Chondrocyte (in vitro differentiated cells): Measurements from ENCODE around the gene RNF5. TPM values are rescaled to one million over a fixed set of nuclear protein-coding genes. Genes with fewer than 3 reads are reported as not detected.

Experiments
- DNase-seq: peaks from one replicate; pipeline ENCODE4 v3.0.0; 2021; ENCODE audit warnings: mixed read lengths, low spot score
- H3K27ac Mint-ChIP-seq: one replicate; pipeline ENCODE4 v1.8.0; 2021; ENCODE audit warnings: mild to moderate bottlenecking, moderate library complexity, mixed read lengths; ENCODE audit not compliant: unreplicated experiment
- H3K27me3 Mint-ChIP-seq: 2 replicates; pipeline ENCODE4 v1.8.0; 2021; ENCODE audit warnings: low read depth, mixed read lengths
- H3K36me3 Mint-ChIP-seq: 2 replicates; pipeline ENCODE4 v1.8.0; 2021; ENCODE audit warnings: low read depth, mixed read lengths
- H3K4me1 Mint-ChIP-seq: 2 replicates; pipeline ENCODE4 v1.8.0; 2021; ENCODE audit warnings: low read depth, mild to moderate bottlenecking, mixed read lengths
- H3K4me3 Mint-ChIP-seq: one replicate; pipeline ENCODE4 v1.8.0; 2021; ENCODE audit warnings: mild to moderate bottlenecking, moderate library complexity, mixed read lengths; ENCODE audit not compliant: unreplicated experiment
- H3K9me3 Mint-ChIP-seq: 2 replicates; pipeline ENCODE4 v1.8.0; 2021; ENCODE audit warnings: low read depth, mixed read lengths
- CTCF ChIP-seq: fragments of 200-600 bp; sonication (generic); IDR thresholded peaks from 2 replicates; pipeline ENCODE4 v1.5.0; 2021; ENCODE audit warnings: antibody characterized with exemption, mild to moderate bottlenecking, moderate library complexity
- total RNA-seq: library from RNA; stranded (reverse); gene quantifications from 3 replicates; pipeline ENCODE4 v1.2.1, GENCODE V29; 2021

The RNF5 gene
- total RNA-seq, 1 donor from 2014 or later = 45.2 TPM

DNA sequence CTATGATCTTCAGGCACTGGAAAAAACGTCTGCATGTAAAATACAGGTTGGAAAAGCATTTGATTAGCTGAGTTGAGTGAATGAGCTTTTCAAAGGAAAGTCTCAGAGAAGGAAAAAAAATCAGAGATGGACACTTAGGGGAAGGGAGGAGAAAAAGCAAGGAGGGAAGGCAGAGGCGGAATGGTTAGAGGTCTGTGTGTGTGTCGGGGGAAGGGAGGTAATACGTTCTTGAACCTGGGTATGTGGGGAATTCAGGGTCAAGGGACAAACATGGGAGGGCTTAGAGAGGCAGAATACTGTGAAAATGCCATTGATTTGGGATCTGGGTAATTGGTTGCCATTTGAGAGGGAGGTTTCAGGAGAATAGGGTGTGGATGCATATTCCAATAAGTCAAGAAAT, 31.5 kb upstream of the RNF5 start:
- Mint-ChIP-seq H3K27ac (no peak overlapping the region), H3K36me3 (no peaks in the 10 kb centered on the region), H3K27me3 (no peaks in the 10 kb centered on the region), H3K4me1 (peaks cover 14% of the 10 kb centered on the region), H3K9me3 (no peaks in the 10 kb centered on the region), H3K4me3 (no peak overlapping the region)
- no peak for TF ChIP-seq CTCF
- DNase-seq = no peak

DNA sequence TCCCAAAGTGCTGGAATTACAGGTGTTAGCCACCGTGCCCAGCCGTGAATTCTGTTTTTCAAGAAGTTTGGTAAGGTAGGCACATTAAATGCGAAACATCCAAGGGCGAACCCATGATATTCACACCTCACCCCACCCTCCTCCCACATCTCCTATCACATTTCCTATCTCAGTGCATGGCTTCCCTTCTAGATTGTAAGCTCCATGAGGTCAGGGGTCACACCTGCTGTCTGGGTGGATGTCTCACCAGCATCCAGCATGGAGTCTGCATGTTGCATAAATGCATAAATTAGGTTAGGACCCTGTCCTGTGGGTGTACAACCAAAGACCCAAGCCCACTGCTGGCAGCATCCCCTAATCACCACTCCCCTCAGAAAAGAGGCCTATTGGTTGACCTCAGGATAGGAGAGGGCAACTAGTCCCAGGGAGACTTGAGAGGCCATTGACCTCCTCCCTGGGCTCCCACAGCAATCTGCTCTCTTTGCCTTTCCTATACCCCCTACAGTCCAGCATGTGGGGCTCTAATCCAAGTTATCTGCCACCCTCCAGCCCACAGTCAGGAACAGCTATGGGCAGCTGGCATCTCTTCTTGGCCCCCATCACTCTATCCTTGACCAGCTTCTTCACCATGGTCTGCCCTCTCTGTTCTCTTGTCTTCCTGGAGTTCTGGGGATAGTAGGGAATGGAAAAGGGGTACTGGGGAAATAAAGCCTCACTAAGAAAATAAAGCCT, 30.6 kb upstream of the RNF5 start:
- Mint-ChIP-seq H3K36me3 (no peaks in the 10 kb centered on the region), H3K9me3 (no peaks in the 10 kb centered on the region), H3K4me1 (peaks cover 21% of the 10 kb centered on the region), H3K27me3 (no peaks in the 10 kb centered on the region), H3K4me3 (no peak overlapping the region), H3K27ac (no peak overlapping the region)
- no peak for TF ChIP-seq CTCF
- no peak for DNase-seq

DNA sequence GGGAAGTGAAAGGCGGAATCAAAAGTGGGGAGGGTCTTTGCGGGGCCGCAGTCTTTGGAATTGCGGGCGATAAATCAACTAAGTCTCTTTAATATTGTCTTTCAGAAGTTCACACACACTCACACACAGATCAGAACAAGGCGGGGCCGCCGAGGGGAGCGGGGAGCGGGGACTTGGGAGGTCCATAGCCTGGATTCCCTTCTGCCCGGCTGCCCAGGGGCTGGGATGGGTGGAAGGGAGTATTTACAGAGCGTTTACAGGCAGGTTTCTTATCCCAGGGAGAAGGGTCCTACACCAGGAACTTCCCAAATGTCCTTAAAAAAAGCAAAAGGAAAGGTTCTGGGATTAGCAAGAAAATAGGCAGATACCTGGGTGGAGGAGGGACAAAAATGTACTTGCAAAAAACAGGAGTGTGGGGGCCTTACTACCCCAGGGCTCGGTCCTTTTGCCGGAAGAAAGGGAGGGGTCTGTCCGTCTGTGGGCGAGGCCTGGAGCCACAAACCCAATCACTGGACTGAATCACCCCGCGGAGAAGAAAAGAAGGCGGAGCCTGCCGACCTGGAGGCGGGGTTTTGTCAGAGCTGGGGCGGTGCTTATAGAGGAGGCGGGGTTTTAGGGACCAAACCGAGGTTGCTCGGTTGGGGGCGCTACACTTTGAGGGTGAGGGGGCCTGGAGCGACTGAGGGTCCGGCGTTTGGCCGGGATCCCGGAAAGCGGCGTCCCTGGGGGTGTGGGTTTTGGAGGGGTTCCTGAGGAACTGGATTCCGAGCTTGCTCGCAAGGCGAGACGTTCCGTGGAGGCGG, 29.7 kb upstream of the RNF5 start:
- H3K27ac Mint-ChIP-seq = no peak overlapping the region
- H3K36me3 Mint-ChIP-seq = no peaks in the 10 kb centered on the region
- no peak for TF ChIP-seq CTCF
- H3K4me1 Mint-ChIP-seq = peaks cover 27% of the 10 kb centered on the region
- no peaks in the 10 kb centered on the region for H3K9me3 Mint-ChIP-seq
- no peak for DNase-seq
- no peak overlapping the region for H3K4me3 Mint-ChIP-seq
- no peaks in the 10 kb centered on the region for H3K27me3 Mint-ChIP-seq

DNA sequence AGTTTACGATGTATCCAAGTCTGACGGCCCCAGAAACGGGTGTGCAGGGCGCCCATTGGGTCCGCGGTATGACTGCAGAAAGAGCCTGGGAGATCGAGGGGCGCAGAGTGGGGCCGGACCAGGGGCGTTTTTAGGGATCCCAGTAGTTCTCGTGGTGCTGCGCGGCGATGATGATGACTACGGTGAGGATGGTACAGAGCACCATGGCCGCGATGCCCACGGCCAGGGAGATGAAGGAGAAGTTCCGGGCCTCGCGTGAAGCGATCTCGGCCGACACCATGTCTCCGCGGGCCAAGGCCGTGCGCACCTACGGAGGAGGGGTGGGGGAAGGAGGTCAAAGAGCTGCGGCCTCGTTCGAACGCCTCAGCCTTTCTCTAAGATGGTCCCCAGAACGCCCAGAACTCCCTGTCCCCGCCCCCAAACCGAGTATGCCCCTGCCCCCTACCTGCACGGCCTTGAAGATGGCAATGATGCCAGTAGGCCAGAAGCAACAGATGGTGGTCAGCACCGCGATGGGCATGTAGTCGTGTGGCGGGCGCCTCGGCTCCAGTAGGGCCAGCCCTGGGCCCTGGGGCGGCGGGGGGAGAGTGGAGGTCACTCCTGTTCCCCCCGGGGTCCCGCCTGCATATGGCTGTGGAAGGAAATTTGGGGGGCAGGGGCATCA, 29.0 kb upstream of the RNF5 start:
- no peaks in the 10 kb centered on the region for H3K9me3 Mint-ChIP-seq
- H3K27ac Mint-ChIP-seq = no peak overlapping the region
- H3K36me3 Mint-ChIP-seq = no peaks in the 10 kb centered on the region
- peaks cover 30% of the 10 kb centered on the region for H3K4me1 Mint-ChIP-seq
- H3K27me3 Mint-ChIP-seq = no peaks in the 10 kb centered on the region
- H3K4me3 Mint-ChIP-seq = no peak overlapping the region
- no peak for TF ChIP-seq CTCF
- no peak for DNase-seq
